Mesendoderm (in vitro differentiated cells): ENCODE results near the gene RNF225.

Experiments
- DNase-seq: peaks from one replicate; pipeline ENCODE4 v3.0.0; 2013
- H2AK5ac ChIP-seq: 2 replicates; pipeline ENCODE4 v1.6.1; 2013; ENCODE audit warnings: low read length, inconsistent platforms
- H2BK120ac ChIP-seq: 2 replicates; pipeline ENCODE4 v1.6.1; 2013; ENCODE audit warnings: low read depth, mild to moderate bottlenecking, low read length, moderate library complexity, mixed read lengths
- H2BK15ac ChIP-seq: replicated peaks from 2 replicates; pipeline ENCODE4 v1.6.1; 2013; ENCODE audit warnings: low read depth, mild to moderate bottlenecking, moderate library complexity
- H2BK5ac ChIP-seq: 2 replicates; pipeline ENCODE4 v1.6.1; 2013; ENCODE audit warnings: low read length, inconsistent platforms
- H3K18ac ChIP-seq: 2 replicates; pipeline ENCODE4 v1.6.1; 2013; ENCODE audit warnings: mild to moderate bottlenecking, low read length, mixed read lengths
- H3K23ac ChIP-seq: one replicate; pipeline ENCODE4 v1.6.1; 2013; ENCODE audit warnings: low read length
- H3K27ac ChIP-seq: 2 replicates; pipeline ENCODE4 v1.5.1; 2013; ENCODE audit warnings: low read depth, mild to moderate bottlenecking, inconsistent platforms, low read length, moderate library complexity
- H3K27me3 ChIP-seq: 2 replicates; pipeline ENCODE4 v1.6.1; 2013; ENCODE audit warnings: low read length, control low read depth, mild to moderate bottlenecking, inconsistent platforms; ENCODE audit not compliant: insufficient read depth, poor library complexity
- H3K36me3 ChIP-seq: 2 replicates; pipeline ENCODE4 v1.6.1; 2013; ENCODE audit warnings: low read length, inconsistent platforms; ENCODE audit not compliant: control insufficient read depth, insufficient read depth
- H3K4ac ChIP-seq: one replicate; pipeline ENCODE4 v1.6.1; 2013; ENCODE audit warnings: low read depth, mild to moderate bottlenecking, low read length, moderate library complexity
- H3K4me1 ChIP-seq: 2 replicates; pipeline ENCODE4 v1.6.1; 2013; ENCODE audit warnings: low read depth, low read length, inconsistent platforms; ENCODE audit not compliant: control insufficient read depth
- H3K4me2 ChIP-seq: 2 replicates; pipeline ENCODE4 v1.6.1; 2013; ENCODE audit warnings: low read length
- H3K4me3 ChIP-seq: 2 replicates; pipeline ENCODE4 v1.5.1; 2013; ENCODE audit warnings: mild to moderate bottlenecking, low read length
- H3K56ac ChIP-seq: one replicate; pipeline ENCODE4 v1.6.1; 2013; ENCODE audit warnings: low read length
- H3K79me1 ChIP-seq: 2 replicates; pipeline ENCODE4 v1.6.1; 2013; ENCODE audit warnings: low read length, inconsistent platforms
- H3K79me2 ChIP-seq: 2 replicates; pipeline ENCODE4 v1.6.1; 2013; ENCODE audit warnings: mild to moderate bottlenecking, low read length; ENCODE audit not compliant: control insufficient read depth, insufficient read depth
- H3K9ac ChIP-seq: 2 replicates; pipeline ENCODE4 v1.6.1; 2013; ENCODE audit warnings: low read length, inconsistent platforms
- H4K5ac ChIP-seq: one replicate; pipeline ENCODE4 v1.6.1; 2013; ENCODE audit warnings: low read length
- H4K8ac ChIP-seq: one replicate; pipeline ENCODE4 v1.6.1; 2013; ENCODE audit warnings: low read depth, mild to moderate bottlenecking, control low read depth, low read length, moderate library complexity
- WGBS: extraction: QIAGEN DNeasy Blood & Tissue Kit; methylation state at CpG from one replicate; pipeline ENCODE4 v1.1.7; 2013; ENCODE audit warnings: low lambda C conversion rate, missing lambda C conversion rate; ENCODE audit not compliant: insufficient coverage; ENCODE audit errors: extremely low coverage; 5-methylcytosine and 5-hydroxymethylcytosine counted together

The RNF225 gene

DNA sequence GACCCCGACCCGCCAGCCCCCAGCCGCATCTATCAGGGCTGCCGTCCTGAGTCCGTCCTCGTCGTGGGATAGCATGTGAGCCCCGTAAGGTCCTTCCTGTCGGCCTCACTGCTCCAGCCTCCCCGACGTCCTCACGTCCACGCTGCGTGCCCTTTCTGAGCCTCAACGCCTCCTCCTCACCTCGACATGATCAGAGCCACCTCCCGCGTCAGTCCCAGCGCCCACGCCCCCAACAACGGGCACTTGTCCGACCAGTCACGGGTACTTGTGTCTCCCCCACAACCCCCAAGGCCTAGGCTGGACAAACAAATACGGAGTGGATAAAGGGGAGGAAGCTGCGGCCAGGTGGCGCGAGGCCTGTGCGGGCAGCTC lies 33.6 kb upstream of the RNF225 start:
- no CpG with 5 or more reads among the region's 28 CpGs for WGBS
- no peaks in the 10 kb centered on the region for H3K79me2 ChIP-seq

DNA sequence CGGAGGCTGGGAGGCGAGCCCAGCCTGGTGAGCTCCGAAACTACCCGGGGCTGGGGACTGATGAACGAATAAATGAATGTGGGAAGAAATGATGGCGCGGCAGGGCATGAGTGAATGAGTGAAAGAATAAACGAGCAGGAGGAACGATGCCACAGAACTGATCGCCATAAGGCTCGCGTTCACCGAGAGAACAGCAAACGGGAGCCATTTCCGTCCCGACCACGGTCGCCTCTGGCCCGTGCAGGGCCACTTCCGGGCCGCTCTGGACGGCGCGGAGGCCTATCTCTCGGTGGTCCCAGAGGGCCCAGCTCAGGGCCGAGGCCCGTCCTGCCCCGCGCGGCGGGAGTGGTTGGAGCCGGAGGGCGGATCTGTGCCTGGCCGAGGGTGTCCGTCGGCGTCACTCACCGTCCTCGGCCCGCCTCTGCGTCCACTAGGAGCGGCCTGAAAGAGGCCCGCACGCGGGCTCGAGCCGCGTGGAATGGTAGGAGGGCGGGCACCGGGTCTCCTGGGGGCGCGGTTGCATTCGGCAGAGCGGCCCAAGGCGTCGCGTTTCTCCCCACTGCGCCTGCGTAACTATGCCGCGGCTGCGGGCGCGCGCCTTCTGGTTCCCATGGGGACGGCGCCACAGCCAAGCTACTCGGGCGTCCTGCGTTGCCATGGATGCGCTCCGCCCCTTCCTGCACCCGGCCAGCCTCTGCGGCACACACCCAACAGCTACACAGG lies 33.0 kb upstream of the RNF225 start, which contains the start of gene ZNF497:
ZNF497 (minus strand) TSS at position 480 of the 723 bp plus-strand sequence. CDS start 5,116 bp downstream, outside the sequence.
- Histone ChIP-seq H2AK5ac (peak within 1 kb of the TSS; percentile 17), H3K4ac (no peak within 1 kb of the TSS), H3K4me3 (peak within 1 kb of the TSS; percentile 98), H4K8ac (peak within 1 kb of the TSS; percentile 82), H3K4me1 (no peaks in the 10 kb centered on the region), H2BK5ac (peak within 1 kb of the TSS; percentile 12), H3K27me3 (no peaks in the 10 kb centered on the region), H3K23ac (peak within 1 kb of the TSS; percentile 91), H2BK120ac (no peak within 1 kb of the TSS), H3K36me3 (no peaks in the 10 kb centered on the region), H3K9ac (peak within 1 kb of the TSS; percentile 80), H3K56ac (peak within 1 kb of the TSS; percentile 99), H3K18ac (peak within 1 kb of the TSS; percentile 69), H3K79me1 (no peaks in the 10 kb centered on the region), H4K5ac (peak within 1 kb of the TSS; percentile 98), H3K27ac (peak within 1 kb of the TSS; percentile 87), H3K79me2 (no peaks in the 10 kb centered on the region), H3K4me2 (peak within 1 kb of the TSS; percentile 92), H2BK15ac (no peak within 1 kb of the TSS)
- DNase-seq: peak; percentile 98
- no CpG with 5 or more reads among the region's 74 CpGs for WGBS

More for the DNA sequence above, 33.6 kb upstream of the RNF225 start:
- Histone ChIP-seq H3K4ac (no peak overlapping the region), H4K8ac (peak overlapping the region; percentile 82), H2AK5ac (peak overlapping the region; percentile 17), H3K4me1 (no peaks in the 10 kb centered on the region), H3K79me1 (no peaks in the 10 kb centered on the region), H3K9ac (peak overlapping the region; percentile 80), H2BK5ac (peak overlapping the region; percentile 12), H3K56ac (peak overlapping the region; percentile 99), H3K27me3 (no peaks in the 10 kb centered on the region), H2BK15ac (no peak overlapping the region), H3K36me3 (no peaks in the 10 kb centered on the region), H3K23ac (peak overlapping the region; percentile 91), H3K18ac (no peak overlapping the region), H2BK120ac (no peak overlapping the region), H3K27ac (peak overlapping the region; percentile 87), H3K4me3 (peak overlapping the region; percentile 98), H4K5ac (no peak overlapping the region), H3K4me2 (peak overlapping the region; percentile 92)
- peak; percentile 80 for DNase-seq

DNA sequence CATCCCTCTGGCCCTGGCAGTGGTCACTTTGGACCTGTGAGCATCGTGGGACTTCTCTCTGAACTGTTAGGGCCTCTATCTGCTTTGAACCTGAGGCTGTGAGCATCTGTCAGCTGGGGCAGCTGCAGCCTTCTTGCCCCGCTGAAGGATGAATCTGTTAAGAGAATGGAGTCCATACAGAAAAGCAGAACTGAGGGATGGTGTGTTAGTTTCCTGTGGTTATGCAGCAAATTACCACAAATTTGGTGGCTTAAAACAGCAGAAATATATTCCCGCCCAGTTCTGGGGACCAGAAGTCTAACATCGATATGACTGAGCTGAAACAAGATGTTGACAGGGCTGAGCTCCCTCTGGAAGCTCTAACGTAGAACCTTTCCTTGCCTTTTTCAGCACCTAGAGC lies 31.3 kb upstream of the RNF225 start:
- Histone ChIP-seq H3K56ac (no peak overlapping the region), H4K5ac (no peak overlapping the region), H3K36me3 (no peaks in the 10 kb centered on the region), H3K4me1 (no peaks in the 10 kb centered on the region), H3K79me2 (no peaks in the 10 kb centered on the region), H3K27ac (no peak overlapping the region), H4K8ac (no peak overlapping the region), H3K18ac (no peak overlapping the region), H3K4me3 (no peak overlapping the region), H2BK120ac (no peak overlapping the region), H3K4me2 (no peak overlapping the region), H3K9ac (no peak overlapping the region), H3K79me1 (no peaks in the 10 kb centered on the region), H3K23ac (no peak overlapping the region), H2BK15ac (no peak overlapping the region), H2AK5ac (no peak overlapping the region), H2BK5ac (no peak overlapping the region), H3K4ac (no peak overlapping the region), H3K27me3 (no peaks in the 10 kb centered on the region)
- no peak for DNase-seq
- WGBS: no CpG with 5 or more reads among the region's 5 CpGs

DNA sequence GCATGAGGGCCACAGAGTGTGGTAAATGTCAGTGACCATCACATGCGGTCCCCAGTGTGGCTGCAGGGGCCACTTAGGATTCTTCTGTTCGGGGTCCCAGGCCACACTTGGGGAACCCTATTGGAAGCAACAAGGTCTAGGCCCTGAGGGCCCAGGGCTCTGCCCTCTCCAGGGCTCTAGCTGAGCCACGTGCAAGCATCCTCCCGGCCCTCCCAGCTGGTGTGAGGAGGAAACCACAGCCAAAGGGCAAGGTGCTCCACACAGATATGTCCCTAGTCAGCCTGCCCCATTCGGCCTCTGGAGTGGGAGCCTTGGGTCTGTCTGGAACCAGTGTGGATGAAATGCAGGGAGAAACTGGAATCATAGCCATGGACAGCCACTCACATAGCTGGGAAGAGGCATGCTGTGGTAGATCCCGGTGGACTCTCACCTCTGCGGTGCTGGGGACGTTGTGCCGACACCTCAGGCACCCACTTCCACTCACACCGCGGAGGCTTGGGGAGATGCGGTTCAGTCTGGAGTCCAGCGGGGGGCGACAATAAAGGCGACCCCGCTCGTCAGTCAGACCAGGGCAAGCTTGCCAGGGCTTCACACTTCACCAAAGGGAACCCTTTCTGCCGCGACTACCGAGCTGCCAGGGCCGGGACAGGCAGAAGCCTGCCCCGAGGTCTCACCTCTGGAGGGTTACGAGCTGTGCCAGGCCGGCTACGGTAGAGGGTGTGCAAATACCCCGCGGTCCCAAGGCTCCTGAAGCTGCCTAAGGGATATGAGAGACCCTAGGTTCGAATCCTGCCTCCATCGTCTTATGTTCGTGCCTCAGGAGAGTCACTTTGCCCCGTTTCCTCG lies 28.6 kb upstream of the RNF225 start:
- no peak overlapping the region for H2AK5ac ChIP-seq
- H3K27ac ChIP-seq: no peak overlapping the region
- DNase-seq: peak; percentile 34
- H3K9ac ChIP-seq: no peak overlapping the region
- H3K36me3 ChIP-seq: no peaks in the 10 kb centered on the region
- no peak overlapping the region for H3K56ac ChIP-seq
- H3K4ac ChIP-seq: no peak overlapping the region
- H3K4me2 ChIP-seq: no peak overlapping the region
- WGBS: no CpG with 5 or more reads among the region's 32 CpGs
- H3K27me3 ChIP-seq: no peaks in the 10 kb centered on the region
- no peak overlapping the region for H2BK120ac ChIP-seq
- H3K4me3 ChIP-seq: no peak overlapping the region
- no peak overlapping the region for H3K18ac ChIP-seq
- H3K79me1 ChIP-seq: no peaks in the 10 kb centered on the region
- no peak overlapping the region for H2BK15ac ChIP-seq
- no peak overlapping the region for H3K23ac ChIP-seq
- H4K8ac ChIP-seq: no peak overlapping the region
- no peak overlapping the region for H2BK5ac ChIP-seq
- H3K79me2 ChIP-seq: no peaks in the 10 kb centered on the region
- no peak overlapping the region for H4K5ac ChIP-seq
- no peaks in the 10 kb centered on the region for H3K4me1 ChIP-seq

DNA sequence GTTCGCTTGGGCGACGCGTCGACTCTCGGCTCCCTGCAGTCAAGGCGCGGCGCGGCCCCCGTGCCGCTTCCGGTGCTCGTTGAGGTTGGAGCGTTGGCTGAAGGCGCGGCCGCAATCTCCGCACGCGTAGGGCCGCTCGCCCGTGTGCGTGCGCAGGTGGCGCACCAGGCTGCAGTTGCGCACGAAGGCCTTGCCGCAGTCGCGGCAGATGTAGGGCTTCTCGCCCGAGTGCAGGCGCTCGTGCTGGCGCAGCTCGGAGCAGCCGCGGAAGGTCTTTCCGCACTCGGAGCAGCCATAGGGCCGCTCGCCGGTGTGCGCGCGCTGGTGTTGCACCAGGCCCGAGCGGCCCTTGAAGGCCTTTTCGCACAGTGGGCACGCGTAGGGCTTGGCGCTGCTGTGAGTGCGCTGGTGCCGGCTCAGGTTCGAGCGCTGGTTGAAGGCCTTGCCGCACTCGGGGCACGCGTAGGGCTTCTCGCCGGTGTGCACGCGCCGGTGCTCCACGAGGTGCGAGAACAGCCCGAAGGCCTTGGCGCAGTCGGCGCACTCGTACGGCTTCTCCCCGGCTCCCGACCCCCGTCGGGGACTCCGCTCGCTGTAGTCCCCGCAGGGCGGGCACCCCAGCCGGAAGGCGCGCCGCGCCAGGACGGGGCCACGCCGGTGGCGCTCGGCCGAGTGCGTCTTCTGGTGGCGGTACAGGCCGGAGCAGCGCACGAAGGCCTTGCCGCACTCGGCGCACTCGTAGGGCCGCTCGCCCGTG lies 27.6 kb upstream of the RNF225 start:
- Histone ChIP-seq H3K4me3 (no peak overlapping the region), H2AK5ac (no peak overlapping the region), H3K23ac (no peak overlapping the region), H3K27ac (no peak overlapping the region), H2BK15ac (no peak overlapping the region), H3K79me2 (no peaks in the 10 kb centered on the region), H3K9ac (no peak overlapping the region), H2BK5ac (no peak overlapping the region), H3K56ac (no peak overlapping the region), H4K8ac (no peak overlapping the region), H3K4me1 (no peaks in the 10 kb centered on the region), H3K4ac (no peak overlapping the region), H3K27me3 (no peaks in the 10 kb centered on the region), H3K79me1 (no peaks in the 10 kb centered on the region), H4K5ac (no peak overlapping the region), H3K36me3 (no peaks in the 10 kb centered on the region), H2BK120ac (no peak overlapping the region), H3K4me2 (no peak overlapping the region), H3K18ac (no peak overlapping the region)
- WGBS: no CpG with 5 or more reads among the region's 106 CpGs
- no peak for DNase-seq
